Progenitor cell of endocrine pancreas (in vitro differentiated cells): ENCODE results near the gene TUBGCP6. TPM values are rescaled to one million over a fixed set of nuclear protein-coding genes. Genes with fewer than 3 reads are reported as not detected.
"Not testable (repeated sequence)": the region's sequence is repeated elsewhere in the genome, so short reads cannot be mapped to it uniquely, and the experiment has no call there.

Experiments
- DNase-seq: peaks from one replicate; pipeline ENCODE4 v3.0.0; 2021; ENCODE audit warnings: low spot score; ENCODE audit not compliant: unreplicated experiment
- H3K27ac Mint-ChIP-seq: 2 replicates; pipeline ENCODE4 v1.8.0; 2021; ENCODE audit warnings: mild to moderate bottlenecking, moderate library complexity, mixed read lengths
- H3K27me3 Mint-ChIP-seq: 2 replicates; pipeline ENCODE4 v1.8.0; 2021; ENCODE audit warnings: mixed read lengths
- H3K36me3 Mint-ChIP-seq: 2 replicates; pipeline ENCODE4 v1.8.0; 2022; ENCODE audit warnings: mixed read lengths; ENCODE audit not compliant: insufficient read depth
- H3K4me1 Mint-ChIP-seq: 2 replicates; pipeline ENCODE4 v1.8.0; 2021; ENCODE audit warnings: low read depth, mixed read lengths
- H3K4me3 Mint-ChIP-seq: 2 replicates; pipeline ENCODE4 v1.8.0; 2021; ENCODE audit warnings: low read depth, mild to moderate bottlenecking, moderate library complexity, mixed read lengths
- H3K9me3 Mint-ChIP-seq: 2 replicates; pipeline ENCODE4 v1.8.0; 2021; ENCODE audit warnings: low read depth, mixed read lengths
- total RNA-seq: library from RNA; stranded (reverse); gene quantifications from 2 replicates; pipeline ENCODE4 v1.2.1, GENCODE V29; 2021
- TF ChIP-seq, protein P1 (sequence below): fragments of 200-600 bp; sonication (generic); IDR thresholded peaks from one replicate; pipeline ENCODE4 v1.5.0; 2021; ENCODE audit warnings: antibody characterized with exemption, mild to moderate bottlenecking; ENCODE audit not compliant: unreplicated experiment

The TUBGCP6 gene
- total RNA-seq, 1 donor from 2014 or later = 70.9 TPM

DNA sequence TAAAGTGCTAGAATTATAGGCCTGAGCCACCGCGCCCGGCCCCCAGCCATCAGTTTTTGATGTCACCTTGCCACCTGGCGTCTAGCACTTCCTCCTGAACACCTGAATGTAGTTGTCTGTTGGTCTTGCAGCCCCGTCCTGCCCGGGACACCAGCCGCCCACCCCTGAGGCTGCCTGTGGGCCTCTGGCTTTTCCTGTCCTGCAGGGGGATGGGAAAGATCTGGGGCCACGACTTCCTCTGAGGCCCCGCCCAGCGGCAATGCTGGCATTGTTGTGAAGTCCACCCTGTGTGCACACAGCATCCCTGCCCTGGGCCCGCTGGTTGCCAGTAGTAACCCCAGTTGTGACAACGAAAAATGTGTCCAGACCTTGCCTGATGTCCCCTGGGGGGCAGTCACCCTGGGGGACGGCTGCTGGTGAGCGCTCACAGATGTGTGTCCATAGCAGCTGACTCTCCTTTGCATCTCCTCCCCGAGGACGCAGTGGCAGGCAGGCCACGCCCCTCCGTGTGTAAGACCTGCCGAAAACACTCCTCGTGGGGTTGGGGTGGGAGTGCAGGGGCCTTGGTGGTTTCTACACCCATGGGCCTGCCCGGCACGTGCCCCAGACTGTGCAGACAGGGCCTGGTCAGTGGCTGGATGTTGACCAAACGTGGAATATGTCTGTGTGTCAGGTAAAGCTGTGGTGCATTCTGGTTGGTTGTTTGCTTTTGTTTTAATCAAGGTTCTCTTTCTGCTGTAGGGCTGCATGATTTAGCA lies 37.3 kb downstream of the TUBGCP6 start:
- Mint-ChIP-seq H3K4me1 (peaks cover under 1% of the 10 kb centered on the region), H3K27ac (no peak overlapping the region), H3K36me3 (peaks cover 26% of the 10 kb centered on the region), H3K27me3 (no peaks in the 10 kb centered on the region), H3K4me3 (no peak overlapping the region), H3K9me3 (no peaks in the 10 kb centered on the region)
- DNase-seq = no peak
- TF ChIP-seq, protein P1, sequence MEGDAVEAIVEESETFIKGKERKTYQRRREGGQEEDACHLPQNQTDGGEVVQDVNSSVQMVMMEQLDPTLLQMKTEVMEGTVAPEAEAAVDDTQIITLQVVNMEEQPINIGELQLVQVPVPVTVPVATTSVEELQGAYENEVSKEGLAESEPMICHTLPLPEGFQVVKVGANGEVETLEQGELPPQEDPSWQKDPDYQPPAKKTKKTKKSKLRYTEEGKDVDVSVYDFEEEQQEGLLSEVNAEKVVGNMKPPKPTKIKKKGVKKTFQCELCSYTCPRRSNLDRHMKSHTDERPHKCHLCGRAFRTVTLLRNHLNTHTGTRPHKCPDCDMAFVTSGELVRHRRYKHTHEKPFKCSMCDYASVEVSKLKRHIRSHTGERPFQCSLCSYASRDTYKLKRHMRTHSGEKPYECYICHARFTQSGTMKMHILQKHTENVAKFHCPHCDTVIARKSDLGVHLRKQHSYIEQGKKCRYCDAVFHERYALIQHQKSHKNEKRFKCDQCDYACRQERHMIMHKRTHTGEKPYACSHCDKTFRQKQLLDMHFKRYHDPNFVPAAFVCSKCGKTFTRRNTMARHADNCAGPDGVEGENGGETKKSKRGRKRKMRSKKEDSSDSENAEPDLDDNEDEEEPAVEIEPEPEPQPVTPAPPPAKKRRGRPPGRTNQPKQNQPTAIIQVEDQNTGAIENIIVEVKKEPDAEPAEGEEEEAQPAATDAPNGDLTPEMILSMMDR = no peak

DNA sequence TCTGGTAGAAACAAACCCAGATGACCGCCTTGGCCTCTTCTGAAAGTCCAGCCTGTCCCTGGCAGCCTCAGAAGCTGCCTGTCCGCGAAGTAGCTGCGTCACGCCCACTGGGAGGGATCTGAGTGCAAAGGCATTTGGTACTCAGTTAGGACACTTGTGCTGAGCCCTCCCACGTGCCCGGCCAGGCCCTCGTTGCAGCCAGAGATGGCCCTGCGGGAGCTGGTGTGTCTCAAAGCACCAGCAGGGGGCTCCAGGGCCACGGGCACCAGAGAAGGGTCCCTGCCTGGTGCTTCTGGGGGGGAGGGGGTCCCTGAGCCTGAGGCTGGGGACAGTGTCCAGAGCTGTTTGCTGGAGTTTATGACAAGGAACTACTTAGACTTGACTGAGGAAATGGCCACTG lies 38.2 kb downstream of the TUBGCP6 start:
- DNase-seq = no peak
- Mint-ChIP-seq H3K36me3 (peaks cover 23% of the 10 kb centered on the region), H3K27ac (peak overlapping the region; percentile 78), H3K4me1 (peaks cover 8% of the 10 kb centered on the region), H3K4me3 (no peak overlapping the region), H3K9me3 (no peaks in the 10 kb centered on the region), H3K27me3 (no peaks in the 10 kb centered on the region)
- TF ChIP-seq, protein P1 = peak; percentile 56

DNA sequence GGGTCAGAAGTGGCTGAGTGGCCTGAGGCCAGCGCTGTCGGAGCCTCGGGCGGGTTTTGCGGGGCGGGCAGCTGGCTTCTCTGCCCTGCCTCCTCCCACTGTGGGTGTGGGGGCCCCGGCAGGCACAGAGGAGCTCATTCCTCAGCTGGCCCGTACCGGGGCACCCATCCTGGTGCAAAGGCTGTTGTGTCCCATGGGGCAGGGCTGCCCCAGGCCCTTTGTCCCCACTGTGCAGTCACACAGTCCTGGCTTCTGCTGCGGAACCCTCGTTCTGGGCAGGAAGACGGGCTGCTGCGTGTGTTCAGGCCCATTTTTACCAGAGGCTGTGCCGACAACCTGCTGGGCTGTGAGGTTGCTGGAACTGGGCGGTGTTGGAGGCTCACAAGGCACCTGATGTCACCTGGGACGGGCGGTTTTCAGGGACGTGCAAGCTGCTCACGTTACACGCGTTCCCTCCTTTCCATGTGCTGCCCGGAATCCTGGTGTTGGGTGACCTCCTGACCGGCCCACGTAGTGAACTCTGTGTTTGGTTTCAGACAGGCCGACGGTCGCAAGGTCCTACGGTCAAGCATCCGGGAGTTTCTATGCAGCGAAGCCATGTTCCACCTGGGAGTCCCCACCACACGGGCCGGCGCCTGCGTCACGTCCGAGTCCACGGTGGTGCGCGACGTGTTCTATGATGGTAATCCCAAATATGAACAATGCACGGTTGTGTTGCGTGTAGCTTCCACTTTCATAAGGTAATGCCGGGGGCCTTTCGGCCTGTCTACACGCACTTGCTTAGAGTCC lies 38.8 kb downstream of the TUBGCP6 start:
- Mint-ChIP-seq H3K27ac (peak overlapping the region; percentile 78), H3K27me3 (no peaks in the 10 kb centered on the region), H3K9me3 (no peaks in the 10 kb centered on the region), H3K4me3 (no peak overlapping the region), H3K4me1 (peaks cover 8% of the 10 kb centered on the region), H3K36me3 (peaks cover 20% of the 10 kb centered on the region)
- TF ChIP-seq, protein P1 = no peak
- DNase-seq = no peak

DNA sequence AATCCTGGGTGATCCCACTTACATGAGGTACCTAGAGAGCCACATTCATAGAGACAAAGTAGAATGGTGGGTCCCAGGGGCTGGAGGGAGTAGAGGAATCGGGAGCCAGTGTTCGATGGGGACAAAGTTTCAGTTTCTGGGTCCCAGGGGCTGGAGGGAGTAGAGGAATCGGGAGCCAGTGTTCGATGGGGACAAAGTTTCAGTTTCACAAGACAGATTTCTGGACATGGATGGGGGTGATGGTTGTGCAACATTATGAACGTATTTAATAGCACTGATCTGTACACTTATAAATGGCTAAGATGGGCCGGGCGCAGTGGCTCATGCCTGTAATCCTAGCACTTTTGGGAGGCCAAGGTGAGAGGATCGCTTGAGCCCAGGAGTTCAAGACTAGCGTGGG lies 39.8 kb downstream of the TUBGCP6 start:
- H3K4me3 Mint-ChIP-seq, DNase-seq, H3K27ac Mint-ChIP-seq, H3K4me1 Mint-ChIP-seq, H3K27me3 Mint-ChIP-seq, H3K9me3 Mint-ChIP-seq: not testable (repeated sequence)
- H3K36me3 Mint-ChIP-seq = peaks cover 19% of the 10 kb centered on the region

DNA sequence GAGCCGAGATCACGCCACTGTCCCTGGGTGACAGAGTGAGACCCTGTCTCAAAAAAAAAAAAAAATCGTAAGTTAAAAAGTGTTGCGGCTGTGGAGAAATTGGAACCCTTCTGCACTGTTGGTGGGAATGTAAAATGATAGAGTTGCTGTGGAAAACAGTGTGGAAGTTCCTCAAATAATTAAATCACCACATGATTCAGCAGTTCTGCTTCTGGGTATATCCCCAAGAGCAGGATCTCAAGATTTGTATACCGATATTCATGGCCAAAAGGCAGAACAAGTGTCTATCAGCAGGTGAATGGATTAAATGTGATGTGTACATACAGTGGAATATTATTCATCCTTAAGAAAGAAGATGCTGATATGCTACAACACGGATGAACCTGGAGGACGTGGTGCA lies 40.3 kb downstream of the TUBGCP6 start:
- H3K27ac Mint-ChIP-seq = no peak overlapping the region
- no peaks in the 10 kb centered on the region for H3K27me3 Mint-ChIP-seq
- no peaks in the 10 kb centered on the region for H3K9me3 Mint-ChIP-seq
- TF ChIP-seq, protein P1 = no peak
- DNase-seq = no peak
- H3K4me3 Mint-ChIP-seq = no peak overlapping the region
- peaks cover 16% of the 10 kb centered on the region for H3K36me3 Mint-ChIP-seq
- H3K4me1 Mint-ChIP-seq = peaks cover 8% of the 10 kb centered on the region
